ENCODE results near the gene DTD2.

DNA sequence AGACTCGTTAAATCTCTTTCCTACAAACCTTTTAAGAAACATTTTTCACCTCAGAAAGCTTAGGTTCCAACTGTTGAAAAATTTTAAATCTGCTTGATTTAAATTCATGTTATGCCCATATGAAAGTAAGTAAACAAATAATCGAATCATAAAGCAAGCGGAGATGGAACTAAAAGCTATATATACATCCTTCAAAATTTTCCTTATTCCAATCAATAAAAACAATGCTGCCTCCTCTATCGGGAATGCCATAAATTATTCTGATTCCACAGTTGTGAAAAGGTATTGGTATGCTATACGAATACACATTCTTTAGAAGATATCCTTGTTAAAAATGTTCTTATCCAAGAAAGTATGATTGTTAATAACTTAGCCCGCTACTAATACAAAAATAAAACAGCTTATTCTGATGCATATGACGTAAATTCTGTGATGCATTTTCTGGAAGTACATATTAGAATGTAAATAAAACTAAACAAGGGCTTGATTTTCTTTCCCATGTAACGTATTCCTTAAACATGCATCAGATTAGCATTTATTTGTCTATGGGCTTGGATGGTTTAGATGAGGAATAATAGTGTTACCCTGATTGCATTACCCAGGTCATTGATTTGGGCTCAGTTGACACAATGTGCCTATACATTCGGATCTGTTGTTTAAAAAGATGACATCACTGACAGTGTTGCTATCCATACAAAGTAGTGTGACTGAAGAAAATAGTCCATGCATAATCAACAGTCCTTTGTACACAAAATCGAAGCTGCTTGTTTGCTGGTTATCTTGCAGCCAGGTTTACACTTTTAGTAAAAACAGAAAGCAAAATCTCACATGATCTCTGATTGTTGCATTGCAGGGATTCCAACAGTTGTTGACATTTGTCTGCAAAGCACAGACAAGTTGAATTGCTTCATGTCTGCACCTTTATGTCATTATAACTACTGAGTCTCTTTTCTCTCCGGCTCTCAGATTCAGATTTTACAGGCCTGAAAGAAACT, 656 bp upstream of the DTD2 start:
- TF ChIP-seq, protein P1, sequence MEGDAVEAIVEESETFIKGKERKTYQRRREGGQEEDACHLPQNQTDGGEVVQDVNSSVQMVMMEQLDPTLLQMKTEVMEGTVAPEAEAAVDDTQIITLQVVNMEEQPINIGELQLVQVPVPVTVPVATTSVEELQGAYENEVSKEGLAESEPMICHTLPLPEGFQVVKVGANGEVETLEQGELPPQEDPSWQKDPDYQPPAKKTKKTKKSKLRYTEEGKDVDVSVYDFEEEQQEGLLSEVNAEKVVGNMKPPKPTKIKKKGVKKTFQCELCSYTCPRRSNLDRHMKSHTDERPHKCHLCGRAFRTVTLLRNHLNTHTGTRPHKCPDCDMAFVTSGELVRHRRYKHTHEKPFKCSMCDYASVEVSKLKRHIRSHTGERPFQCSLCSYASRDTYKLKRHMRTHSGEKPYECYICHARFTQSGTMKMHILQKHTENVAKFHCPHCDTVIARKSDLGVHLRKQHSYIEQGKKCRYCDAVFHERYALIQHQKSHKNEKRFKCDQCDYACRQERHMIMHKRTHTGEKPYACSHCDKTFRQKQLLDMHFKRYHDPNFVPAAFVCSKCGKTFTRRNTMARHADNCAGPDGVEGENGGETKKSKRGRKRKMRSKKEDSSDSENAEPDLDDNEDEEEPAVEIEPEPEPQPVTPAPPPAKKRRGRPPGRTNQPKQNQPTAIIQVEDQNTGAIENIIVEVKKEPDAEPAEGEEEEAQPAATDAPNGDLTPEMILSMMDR (IDR thresholded peaks at IDR 0.05) = no peak
- TF ChIP-seq SIN3A (IDR thresholded peaks at IDR 0.05; ENCODE audit: borderline replicate concordance, insufficient read depth, low read depth, low read length) = no peak
- no peak for TF ChIP-seq POLR2AphosphoS5 (IDR thresholded peaks at IDR 0.05; ENCODE audit: low read depth, low read length)
- no peak for TF ChIP-seq TCF7L2 (IDR thresholded peaks at IDR 0.05; ENCODE audit: low read depth, low read length)
